HCT116 (cell line): ENCODE results near the gene TNIP1. TPM values are rescaled to one million over a fixed set of nuclear protein-coding genes. Genes with fewer than 3 reads are reported as not detected.

ENCODE experiments used
- ATAC-seq: fragments of 200-7000 bp; cut with Tn5 transposase; 2 replicates; pipeline ENCODE4 v1.9.1; 2020; ENCODE audit warnings: mild to moderate bottlenecking, moderate library complexity
- BruUV-seq: library from RNA; stranded (reverse); fragments of 400-500 nt; replicated peaks from 2 replicates; lab custom pipeline; 2021; lab: Mats Ljungman, UMichigan
- CTCF ChIA-PET: fragments of 300-600 bp; sonication (Branson Sonifier 250); formaldehyde crosslinking; loops from one replicate; lab custom pipeline; 2021; ENCODE audit warnings: antibody characterized with exemption; lab: Charles Lee
- POLR2A ChIA-PET: fragments of 300-600, 350-600 bp; sonication (Branson Sonifier 250); formaldehyde crosslinking; loops from one replicate; lab custom pipeline; 2021; ENCODE audit warnings: antibody characterized with exemption; lab: Charles Lee
- RAD21 ChIA-PET, 2 experiments: fragments of 300-600 bp; sonication (Branson Sonifier 250); formaldehyde crosslinking; loops; one replicate each; lab custom pipeline; 2023; ENCODE audit warnings: low total read pairs in 2 of 2; ENCODE audit not compliant: uncharacterized antibody in 2 of 2, unreplicated experiment in 2 of 2, low non-redundant PET in 1 of 2; lab: Charles Lee
- DNase-seq: peaks from one replicate; pipeline ENCODE4 v3.0.0-alpha.2; 2010; ENCODE audit warnings: low read depth, low spot score
- H2AFZ ChIP-seq: fragments of 200-600 bp; shearing (Covaris generic), sonication (generic); 2 replicates; pipeline ENCODE4 v1.6.1; 2017; ENCODE audit warnings: low read depth, mixed run types, mixed read lengths, antibody characterized with exemption, low read length; ENCODE audit not compliant: poor library complexity, severe bottlenecking
- H3K27ac ChIP-seq: 2 replicates; pipeline ENCODE4 v1.5.1; 2012; ENCODE audit warnings: low read depth, low read length
- H3K27me3 ChIP-seq: fragments of 200-600 bp; sonication (generic); 2 replicates; pipeline ENCODE4 v1.6.1; 2016; ENCODE audit warnings: mixed run types, low read length, mixed read lengths; ENCODE audit not compliant: insufficient read depth
- H3K36me3 ChIP-seq, 2 experiments: fragments of 200-500 bp in 1 of 2; fragments of 200-600 bp in 1 of 2; sonication (Bioruptor generic) in 1 of 2; sonication (generic) in 1 of 2; 2 replicates each; pipeline versions ENCODE4 v1.5.1 to v1.6.1; 2014 to 2016; ENCODE audit warnings: low read length in 2 of 2, inconsistent platforms in 1 of 2, mixed read lengths in 1 of 2, mixed run types in 1 of 2; ENCODE audit not compliant: insufficient read depth in 2 of 2, control insufficient read depth in 1 of 2
- H3K4me1 ChIP-seq, 2 experiments: fragments of 200-600 bp in 1 of 2; sonication (generic) in 1 of 2; 2 replicates each; pipeline versions ENCODE4 v1.5.1 to v1.6.1; 2012 to 2017; ENCODE audit warnings: low read length in 2 of 2, inconsistent platforms in 1 of 2, mild to moderate bottlenecking in 1 of 2, mixed read lengths in 1 of 2, mixed run types in 1 of 2, moderate library complexity in 1 of 2; ENCODE audit not compliant: insufficient read depth in 2 of 2, control insufficient read depth in 1 of 2
- H3K4me2 ChIP-seq: fragments of 200-600 bp; sonication (generic); 2 replicates; pipeline ENCODE4 v1.6.1; 2017; ENCODE audit warnings: mixed run types, low read length, mixed read lengths
- H3K4me3 ChIP-seq, 2 experiments: fragments of 200-600 bp in 1 of 2; sonication (generic) in 1 of 2; replicated peaks in 1 of 2; 2 replicates each; pipeline ENCODE4 v1.5.1; 2011 to 2016; ENCODE audit warnings: low read length in 2 of 2, control low read depth in 1 of 2, low read depth in 1 of 2, mild to moderate bottlenecking in 1 of 2, mixed read lengths in 1 of 2, mixed run types in 1 of 2
- H3K79me2 ChIP-seq: fragments of 200-600 bp; sonication (generic); 2 replicates; pipeline ENCODE4 v1.6.1; 2017; ENCODE audit warnings: mild to moderate bottlenecking, mixed run types, low read length, moderate library complexity, mixed read lengths; ENCODE audit not compliant: insufficient read depth
- H3K9ac ChIP-seq: fragments of 200-600 bp; sonication (generic); 2 replicates; pipeline ENCODE4 v1.6.1; 2016; ENCODE audit warnings: low read length, mixed read lengths
- H3K9me2 ChIP-seq: fragments of 200-600 bp; sonication (generic), shearing (Covaris generic); 2 replicates; pipeline ENCODE4 v1.6.1; 2017; ENCODE audit warnings: mixed run types, mild to moderate bottlenecking, moderate library complexity; ENCODE audit not compliant: insufficient read depth
- H3K9me3 ChIP-seq, 2 experiments: fragments of 200-500 bp in 1 of 2; fragments of 200-600 bp in 1 of 2; sonication (Bioruptor generic) in 1 of 2; sonication (generic) in 1 of 2; 2 replicates each; pipeline ENCODE4 v1.6.1; 2014 to 2017; ENCODE audit warnings: low read length in 2 of 2, mixed read lengths in 2 of 2, inconsistent platforms in 1 of 2, low read depth in 1 of 2, mild to moderate bottlenecking in 1 of 2, mixed run types in 1 of 2, moderate library complexity in 1 of 2; ENCODE audit not compliant: control insufficient read depth in 1 of 2, insufficient read depth in 1 of 2
- H4K20me1 ChIP-seq: fragments of 200-600 bp; sonication (generic), shearing (Covaris generic); 2 replicates; pipeline ENCODE4 v1.6.1; 2017; ENCODE audit warnings: mixed run types, mild to moderate bottlenecking, moderate library complexity; ENCODE audit not compliant: insufficient read depth
- CEBPB ChIP-seq: IDR thresholded peaks from 2 replicates; pipeline ENCODE4 v1.6.1; 2012; ENCODE audit warnings: low read depth
- EGR1 ChIP-seq: IDR thresholded peaks from 2 replicates; pipeline ENCODE4 v1.6.1; 2012; ENCODE audit warnings: low read depth
- ELF1 ChIP-seq: IDR thresholded peaks from 2 replicates; pipeline ENCODE4 v1.6.1; 2012; ENCODE audit warnings: low read depth, borderline replicate concordance
- EZH2 ChIP-seq: fragments of 200-600 bp; sonication (generic); IDR thresholded peaks from 2 replicates; pipeline ENCODE4 v1.6.1; 2017; ENCODE audit warnings: antibody characterized with exemption, mixed run types
- FOSL1 ChIP-seq: IDR thresholded peaks from 2 replicates; pipeline ENCODE4 v1.6.1; 2012; ENCODE audit warnings: low read depth
- JUND ChIP-seq: IDR thresholded peaks from 2 replicates; pipeline ENCODE4 v1.6.1; 2012
- POLR2AphosphoS5 ChIP-seq: IDR thresholded peaks from 2 replicates; pipeline ENCODE4 v1.6.1; 2011; ENCODE audit warnings: mild to moderate bottlenecking, low read depth, low read length, moderate library complexity
- RAD21 ChIP-seq: IDR thresholded peaks from 2 replicates; pipeline ENCODE4 v1.6.1; 2012; ENCODE audit warnings: low read depth, mild to moderate bottlenecking
- SIN3A ChIP-seq: IDR thresholded peaks from 2 replicates; pipeline ENCODE4 v1.6.1; 2012; ENCODE audit warnings: low read depth
- SP1 ChIP-seq: IDR thresholded peaks from 2 replicates; pipeline ENCODE4 v1.6.1; 2012; ENCODE audit warnings: low read depth
- SRF ChIP-seq: IDR thresholded peaks from 2 replicates; pipeline ENCODE4 v1.6.1; 2012; ENCODE audit warnings: low read depth
- TCF7L2 ChIP-seq: IDR thresholded peaks from 2 replicates; pipeline ENCODE4 v1.7.0; 2011; ENCODE audit warnings: borderline replicate concordance, inconsistent platforms; ENCODE audit not compliant: insufficient read depth, insufficient read length; ENCODE audit errors: extremely low read depth
- YY1 ChIP-seq: IDR thresholded peaks from 2 replicates; pipeline ENCODE4 v1.6.1; 2011; ENCODE audit warnings: low read length, low read depth, moderate library complexity, mild to moderate bottlenecking; ENCODE audit not compliant: insufficient replicate concordance; ENCODE audit errors: extremely low read depth
- intact Hi-C: fragments of 100-400 bp; cut with micrococcal nuclease; formaldehyde crosslinking; loops from 2 replicates; pipeline ENCODE4 v1.10.0; 2022
- total RNA-seq: library from RNA; stranded (reverse); gene quantifications from one replicate; pipeline ENCODE4 v1.2.1, GENCODE V29; 2021; ENCODE audit not compliant: unreplicated experiment
- TF ChIP-seq, protein P1 (sequence below): IDR thresholded peaks from 2 replicates; pipeline ENCODE4 v1.6.1; 2011; ENCODE audit warnings: mild to moderate bottlenecking, low read length, moderate library complexity; ENCODE audit not compliant: insufficient replicate concordance; ENCODE audit errors: extremely low read depth
- TF ChIP-seq, protein P2 (sequence below): IDR thresholded peaks from 2 replicates; pipeline ENCODE4 v1.6.1; 2012; ENCODE audit warnings: low read depth

TNIP1 gene
- total RNA-seq, 1 experiment from 2014 or later: 46.0 TPM

GRCh38 chr5:151097061-151097460 is 16.2 kb upstream of the TNIP1 start:
- no peak overlapping the region for H3K4me2 ChIP-seq
- no peak for DNase-seq
- CTCF ChIA-PET: no interaction called here
- no peak for TF ChIP-seq YY1
- TF ChIP-seq, protein P1, sequence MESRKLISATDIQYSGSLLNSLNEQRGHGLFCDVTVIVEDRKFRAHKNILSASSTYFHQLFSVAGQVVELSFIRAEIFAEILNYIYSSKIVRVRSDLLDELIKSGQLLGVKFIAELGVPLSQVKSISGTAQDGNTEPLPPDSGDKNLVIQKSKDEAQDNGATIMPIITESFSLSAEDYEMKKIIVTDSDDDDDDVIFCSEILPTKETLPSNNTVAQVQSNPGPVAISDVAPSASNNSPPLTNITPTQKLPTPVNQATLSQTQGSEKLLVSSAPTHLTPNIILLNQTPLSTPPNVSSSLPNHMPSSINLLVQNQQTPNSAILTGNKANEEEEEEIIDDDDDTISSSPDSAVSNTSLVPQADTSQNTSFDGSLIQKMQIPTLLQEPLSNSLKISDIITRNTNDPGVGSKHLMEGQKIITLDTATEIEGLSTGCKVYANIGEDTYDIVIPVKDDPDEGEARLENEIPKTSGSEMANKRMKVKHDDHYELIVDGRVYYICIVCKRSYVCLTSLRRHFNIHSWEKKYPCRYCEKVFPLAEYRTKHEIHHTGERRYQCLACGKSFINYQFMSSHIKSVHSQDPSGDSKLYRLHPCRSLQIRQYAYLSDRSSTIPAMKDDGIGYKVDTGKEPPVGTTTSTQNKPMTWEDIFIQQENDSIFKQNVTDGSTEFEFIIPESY: no peak
- TF ChIP-seq SP1: no peak
- TF ChIP-seq JUND: no peak
- no peak for TF ChIP-seq POLR2AphosphoS5
- TF ChIP-seq TCF7L2: no peak
- TF ChIP-seq SIN3A: no peak
- TF ChIP-seq EGR1: no peak
- TF ChIP-seq CEBPB: no peak
- no peak for TF ChIP-seq RAD21
- TF ChIP-seq EZH2: no peak
- no peak for TF ChIP-seq ELF1
- no peak for TF ChIP-seq SRF
- TF ChIP-seq FOSL1: no peak
- TF ChIP-seq, protein P2, sequence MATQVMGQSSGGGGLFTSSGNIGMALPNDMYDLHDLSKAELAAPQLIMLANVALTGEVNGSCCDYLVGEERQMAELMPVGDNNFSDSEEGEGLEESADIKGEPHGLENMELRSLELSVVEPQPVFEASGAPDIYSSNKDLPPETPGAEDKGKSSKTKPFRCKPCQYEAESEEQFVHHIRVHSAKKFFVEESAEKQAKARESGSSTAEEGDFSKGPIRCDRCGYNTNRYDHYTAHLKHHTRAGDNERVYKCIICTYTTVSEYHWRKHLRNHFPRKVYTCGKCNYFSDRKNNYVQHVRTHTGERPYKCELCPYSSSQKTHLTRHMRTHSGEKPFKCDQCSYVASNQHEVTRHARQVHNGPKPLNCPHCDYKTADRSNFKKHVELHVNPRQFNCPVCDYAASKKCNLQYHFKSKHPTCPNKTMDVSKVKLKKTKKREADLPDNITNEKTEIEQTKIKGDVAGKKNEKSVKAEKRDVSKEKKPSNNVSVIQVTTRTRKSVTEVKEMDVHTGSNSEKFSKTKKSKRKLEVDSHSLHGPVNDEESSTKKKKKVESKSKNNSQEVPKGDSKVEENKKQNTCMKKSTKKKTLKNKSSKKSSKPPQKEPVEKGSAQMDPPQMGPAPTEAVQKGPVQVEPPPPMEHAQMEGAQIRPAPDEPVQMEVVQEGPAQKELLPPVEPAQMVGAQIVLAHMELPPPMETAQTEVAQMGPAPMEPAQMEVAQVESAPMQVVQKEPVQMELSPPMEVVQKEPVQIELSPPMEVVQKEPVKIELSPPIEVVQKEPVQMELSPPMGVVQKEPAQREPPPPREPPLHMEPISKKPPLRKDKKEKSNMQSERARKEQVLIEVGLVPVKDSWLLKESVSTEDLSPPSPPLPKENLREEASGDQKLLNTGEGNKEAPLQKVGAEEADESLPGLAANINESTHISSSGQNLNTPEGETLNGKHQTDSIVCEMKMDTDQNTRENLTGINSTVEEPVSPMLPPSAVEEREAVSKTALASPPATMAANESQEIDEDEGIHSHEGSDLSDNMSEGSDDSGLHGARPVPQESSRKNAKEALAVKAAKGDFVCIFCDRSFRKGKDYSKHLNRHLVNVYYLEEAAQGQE: no peak
- TF ChIP-seq, all 23 proteins: peak for 0
- Histone ChIP-seq H3K9me3 (no peaks in the 10 kb centered on the region), H3K4me3 (no peak overlapping the region), H3K4me1 (peaks cover 0 to 36% of the 10 kb centered on the region in 2 experiments; a peak in 2 of 4 replicates), H3K27me3 (no peaks in the 10 kb centered on the region), H3K27ac (no peak overlapping the region), H3K9me2 (no peaks in the 10 kb centered on the region), H3K36me3 (no peaks in the 10 kb centered on the region), H3K79me2 (no peaks in the 10 kb centered on the region), H2AFZ (no peak overlapping the region), H3K9ac (no peak overlapping the region), H4K20me1 (no peaks in the 10 kb centered on the region)
- RAD21 ChIA-PET: no interaction called here
- intact Hi-C loops: no loop called here
- ATAC-seq: no peak
- POLR2A ChIA-PET: no interaction called here
- BruUV-seq: no TSS peak
